DND-41 (cell line): ENCODE measurements around the gene CARHSP1.

Experiments used
- ATAC-seq: fragments of 200-7000 bp; cut with Tn5 transposase; 3 replicates; pipeline ENCODE4 v1.9.1; 2021; ENCODE audit warnings: low read depth; ENCODE audit not compliant: insufficient read depth
- DNase-seq: peaks from one replicate; pipeline ENCODE4 v3.0.0-alpha.2; 2020
- H2AFZ ChIP-seq: 2 replicates; pipeline ENCODE4 v1.6.0; 2012; ENCODE audit warnings: low read depth, low read length
- H3K27ac ChIP-seq: 2 replicates; pipeline ENCODE4 v1.5.1; 2012; ENCODE audit warnings: low read length, inconsistent platforms
- H3K27me3 ChIP-seq: fragments of 200-600 bp; sonication (generic); 2 replicates; pipeline ENCODE4 v1.6.0; 2012; ENCODE audit warnings: low read length, mild to moderate bottlenecking, inconsistent platforms; ENCODE audit not compliant: insufficient read depth, poor library complexity
- H3K36me3 ChIP-seq: 2 replicates; pipeline ENCODE4 v1.5.1; 2012; ENCODE audit warnings: low read length, inconsistent platforms; ENCODE audit not compliant: insufficient read depth
- H3K4me1 ChIP-seq: 2 replicates; pipeline ENCODE4 v1.5.1; 2012; ENCODE audit warnings: mild to moderate bottlenecking, low read length; ENCODE audit not compliant: insufficient read depth
- H3K4me2 ChIP-seq: 2 replicates; pipeline ENCODE4 v1.6.0; 2012; ENCODE audit warnings: mild to moderate bottlenecking, moderate library complexity, low read length, inconsistent platforms; ENCODE audit not compliant: insufficient read depth
- H3K4me3 ChIP-seq, 2 experiments: fragments of 200-600 bp in 1 of 2; shearing (Covaris generic) in 1 of 2; 2 replicates each; pipeline ENCODE4 v1.5.1; 2012 to 2016; ENCODE audit warnings: inconsistent platforms in 2 of 2, low read length in 2 of 2, mild to moderate bottlenecking in 2 of 2, low read depth in 1 of 2, moderate library complexity in 1 of 2
- H3K79me2 ChIP-seq: 2 replicates; pipeline ENCODE4 v1.6.0; 2012; ENCODE audit warnings: low read length, inconsistent platforms; ENCODE audit not compliant: insufficient read depth
- H3K9ac ChIP-seq: 2 replicates; pipeline ENCODE4 v1.6.0; 2012; ENCODE audit warnings: low read depth, mild to moderate bottlenecking, inconsistent platforms, low read length, moderate library complexity
- H3K9me3 ChIP-seq: 2 replicates; pipeline ENCODE4 v1.5.1; 2012; ENCODE audit warnings: low read length, moderate library complexity, mild to moderate bottlenecking, inconsistent platforms; ENCODE audit not compliant: insufficient read depth, severe bottlenecking
- H4K20me1 ChIP-seq: 2 replicates; pipeline ENCODE4 v1.6.0; 2012; ENCODE audit warnings: low read length; ENCODE audit not compliant: insufficient read depth
- EZH2 ChIP-seq: IDR thresholded peaks from 3 replicates; pipeline ENCODE4 v1.6.1; 2012; ENCODE audit warnings: borderline replicate concordance, low read depth, mild to moderate bottlenecking, moderate library complexity, low read length, inconsistent platforms; ENCODE audit not compliant: severe bottlenecking
- TF ChIP-seq, protein P1 (sequence below): IDR thresholded peaks from 2 replicates; pipeline ENCODE4 v1.5.1; 2012; ENCODE audit warnings: borderline replicate concordance, low read length, moderate library complexity, mild to moderate bottlenecking; ENCODE audit not compliant: poor library complexity, severe bottlenecking; ENCODE audit errors: extremely low read depth

The CARHSP1 gene

DNA sequence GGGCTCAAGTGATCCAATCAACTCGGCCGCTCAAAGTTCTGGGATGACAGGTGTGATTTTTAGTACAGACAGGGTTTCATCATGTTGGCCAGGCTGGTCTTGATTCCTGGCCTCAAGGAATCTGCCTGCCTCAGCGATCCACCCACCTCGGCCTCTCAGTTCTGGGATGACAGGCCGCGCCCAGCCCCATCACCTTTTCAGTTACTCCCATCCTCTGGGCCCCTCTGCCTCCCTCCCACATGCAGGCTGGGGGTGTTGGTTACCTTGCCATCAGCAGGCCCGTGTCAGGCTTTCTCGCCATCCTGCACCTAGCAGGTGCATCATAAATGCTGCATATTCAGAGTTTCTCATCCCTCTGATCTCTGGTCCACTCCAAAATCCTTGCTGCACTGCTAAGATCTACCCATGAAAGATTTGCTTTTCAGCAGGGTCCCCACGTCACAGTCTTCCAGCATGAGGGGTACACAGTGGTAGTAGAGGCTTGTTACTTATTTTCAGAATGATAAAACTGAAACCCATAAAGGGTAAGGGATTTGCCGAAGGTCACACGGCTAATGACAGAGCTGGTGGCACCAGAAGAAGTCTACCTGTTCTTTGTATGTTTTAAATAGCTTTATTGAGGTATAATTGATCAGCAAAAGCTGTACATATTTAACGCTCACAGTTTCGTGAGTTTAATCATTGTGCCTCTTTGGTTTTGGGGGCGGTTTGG is 54.6 kb downstream of the CARHSP1 start:
- peak overlapping the region; percentile 12; the same call in 1 of the 2 replicates for H3K27ac ChIP-seq
- no peaks in the 10 kb centered on the region for H3K27me3 ChIP-seq
- H4K20me1 ChIP-seq = peaks cover 15% of the 10 kb centered on the region; the same call in 1 of the 2 replicates
- ATAC-seq = no peak
- TF ChIP-seq, protein P1, sequence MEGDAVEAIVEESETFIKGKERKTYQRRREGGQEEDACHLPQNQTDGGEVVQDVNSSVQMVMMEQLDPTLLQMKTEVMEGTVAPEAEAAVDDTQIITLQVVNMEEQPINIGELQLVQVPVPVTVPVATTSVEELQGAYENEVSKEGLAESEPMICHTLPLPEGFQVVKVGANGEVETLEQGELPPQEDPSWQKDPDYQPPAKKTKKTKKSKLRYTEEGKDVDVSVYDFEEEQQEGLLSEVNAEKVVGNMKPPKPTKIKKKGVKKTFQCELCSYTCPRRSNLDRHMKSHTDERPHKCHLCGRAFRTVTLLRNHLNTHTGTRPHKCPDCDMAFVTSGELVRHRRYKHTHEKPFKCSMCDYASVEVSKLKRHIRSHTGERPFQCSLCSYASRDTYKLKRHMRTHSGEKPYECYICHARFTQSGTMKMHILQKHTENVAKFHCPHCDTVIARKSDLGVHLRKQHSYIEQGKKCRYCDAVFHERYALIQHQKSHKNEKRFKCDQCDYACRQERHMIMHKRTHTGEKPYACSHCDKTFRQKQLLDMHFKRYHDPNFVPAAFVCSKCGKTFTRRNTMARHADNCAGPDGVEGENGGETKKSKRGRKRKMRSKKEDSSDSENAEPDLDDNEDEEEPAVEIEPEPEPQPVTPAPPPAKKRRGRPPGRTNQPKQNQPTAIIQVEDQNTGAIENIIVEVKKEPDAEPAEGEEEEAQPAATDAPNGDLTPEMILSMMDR = no peak
- TF ChIP-seq EZH2 = no peak
- no peak overlapping the region for H3K4me3 ChIP-seq
- no peak overlapping the region for H3K4me2 ChIP-seq
- H3K36me3 ChIP-seq = peaks cover 85% of the 10 kb centered on the region
- H3K9ac ChIP-seq = no peak overlapping the region
- H2AFZ ChIP-seq = no peak overlapping the region
- H3K4me1 ChIP-seq = peaks cover 39% of the 10 kb centered on the region
- no peak for DNase-seq
- H3K9me3 ChIP-seq = no peaks in the 10 kb centered on the region
- peaks cover 46% of the 10 kb centered on the region for H3K79me2 ChIP-seq

DNA sequence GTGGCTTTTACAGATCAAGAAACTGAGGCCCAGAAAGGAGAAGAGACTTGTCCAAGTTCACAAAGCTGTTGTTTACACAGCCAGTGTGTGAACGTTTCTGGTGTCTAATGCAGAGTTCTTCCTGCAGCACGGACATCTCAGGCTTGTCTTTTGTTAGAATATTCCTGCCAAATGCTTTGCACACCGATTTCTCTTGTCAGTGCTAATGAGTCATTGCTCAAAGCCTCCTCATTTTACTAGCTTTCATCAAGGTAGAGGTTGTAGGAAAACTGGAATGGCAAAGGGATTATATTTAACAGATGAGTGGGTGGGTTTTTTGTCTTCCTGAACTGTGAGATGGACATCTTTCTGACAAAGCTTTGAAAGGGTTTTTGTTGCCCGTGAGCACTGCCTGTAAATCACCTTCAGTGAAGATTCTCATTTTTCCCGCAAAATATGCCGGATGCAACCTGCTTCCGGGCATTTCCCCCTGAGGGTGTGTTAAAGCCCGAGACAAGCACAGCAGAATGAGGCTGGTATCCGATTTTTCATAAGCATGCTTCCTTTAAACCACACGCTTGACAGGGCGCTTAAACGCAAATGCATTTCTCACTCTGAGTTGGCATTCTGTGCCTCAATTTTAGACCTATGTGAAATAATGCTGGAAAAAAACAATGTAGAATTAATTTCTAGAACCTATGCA is 56.5 kb downstream of the CARHSP1 start:
- no peak for ATAC-seq
- Histone ChIP-seq H3K27me3 (no peaks in the 10 kb centered on the region), H3K27ac (0 out of 2 replicates have a peak overlapping the region, but pooled peaks have one; percentile 20), H4K20me1 (peaks cover 15% of the 10 kb centered on the region; the same call in 1 of the 2 replicates), H3K4me3 (no peak overlapping the region), H3K79me2 (peaks cover 46% of the 10 kb centered on the region), H3K9me3 (no peaks in the 10 kb centered on the region), H3K4me1 (peaks cover 35% of the 10 kb centered on the region), H2AFZ (no peak overlapping the region), H3K36me3 (peaks cover 89% of the 10 kb centered on the region), H3K9ac (no peak overlapping the region), H3K4me2 (no peak overlapping the region)
- TF ChIP-seq, protein P1 = no peak
- no peak for TF ChIP-seq EZH2
- DNase-seq = no peak

DNA sequence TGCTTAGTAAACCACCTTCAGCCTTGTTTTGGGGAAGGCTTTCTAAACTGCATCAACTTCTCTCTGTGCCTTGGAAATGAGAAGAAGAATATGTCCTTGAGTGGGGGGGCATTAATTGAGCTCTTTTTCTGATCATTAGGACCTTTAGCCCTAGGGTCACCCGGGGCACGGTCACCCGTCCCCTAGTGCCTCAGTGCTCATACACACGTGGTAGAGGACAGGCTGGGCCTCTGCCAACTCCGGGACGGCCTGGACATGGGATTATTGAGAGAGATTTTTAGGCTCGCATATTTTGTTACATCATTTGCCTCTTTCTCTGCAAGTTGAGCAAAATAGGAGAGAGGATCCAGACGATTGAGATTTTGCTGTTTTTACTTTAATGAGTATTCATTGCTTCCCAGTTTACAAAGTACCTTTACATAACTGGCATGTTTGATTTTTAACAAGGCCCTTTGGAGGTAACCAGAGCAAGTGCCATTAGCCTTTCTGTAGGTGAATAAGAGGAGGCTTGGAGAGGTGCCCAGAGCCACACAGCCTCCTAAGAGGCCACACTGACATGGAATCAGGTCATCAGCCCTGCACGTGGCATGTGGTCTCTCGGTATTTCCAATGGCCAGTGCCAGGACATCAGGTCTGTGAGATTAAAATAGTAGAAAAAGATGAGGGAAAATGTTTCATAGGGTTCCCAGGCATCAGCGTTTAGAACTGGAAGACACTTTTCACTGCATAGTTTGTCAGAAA is 60.0 kb downstream of the CARHSP1 start:
- H3K27ac ChIP-seq = no peak overlapping the region
- peaks cover 27% of the 10 kb centered on the region; the same call in 1 of the 2 replicates for H4K20me1 ChIP-seq
- no peak overlapping the region for H3K9ac ChIP-seq

More for the DNA sequence above, 60.0 kb downstream of the CARHSP1 start:
- Histone ChIP-seq H3K4me1 (peaks cover 3% of the 10 kb centered on the region; the same call in 1 of the 2 replicates), H2AFZ (no peak overlapping the region), H3K27me3 (no peaks in the 10 kb centered on the region), H3K36me3 (peaks cover 99% of the 10 kb centered on the region), H3K4me3 (no peak overlapping the region), H3K4me2 (no peak overlapping the region), H3K9me3 (no peaks in the 10 kb centered on the region), H3K79me2 (peaks cover 76% of the 10 kb centered on the region)
- DNase-seq (no peak), ATAC-seq (no peak)
- TF ChIP-seq EZH2 = no peak
- TF ChIP-seq, protein P1 = no peak
